GM18502 (cell line): ENCODE results near the gene CLEC12A.
"Not testable (repeated sequence)": the region's sequence is repeated elsewhere in the genome, so short reads cannot be mapped to it uniquely, and the experiment has no call there.

Source experiments
- ATAC-seq: cut with Tn5 transposase; IDR thresholded peaks from one replicate; pipeline ENCODE4 v1.9.1; 2021; ENCODE audit warnings: mild to moderate bottlenecking; ENCODE audit not compliant: unreplicated experiment, poor library complexity

CLEC12A gene

GRCh38 chr12:9961901-9962300 is 9.3 kb upstream of the CLEC12A start:
- no peak for ATAC-seq

DNA sequence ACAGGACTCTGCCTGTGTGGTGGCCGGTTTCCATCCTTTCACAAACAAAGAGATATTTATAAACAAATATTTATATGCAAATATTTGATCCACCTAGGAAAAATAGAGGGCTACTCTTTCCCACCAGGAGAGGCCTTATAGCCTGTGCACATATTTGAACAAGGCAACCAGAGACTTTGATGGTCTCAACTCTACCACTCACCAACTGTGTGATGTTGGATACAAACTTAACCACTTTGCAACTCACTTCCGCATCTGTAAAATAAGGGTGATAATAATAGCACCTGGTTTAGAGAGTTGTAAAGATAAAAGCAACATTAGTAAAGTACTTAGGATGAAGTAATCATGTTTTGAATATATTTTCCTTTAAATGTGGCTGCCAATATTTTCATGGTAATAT is 1.5 kb upstream of the CLEC12A start:
- no peak for ATAC-seq

- ATAC-seq: no peak
Observed at GRCh38 chr12:9973949-9974348, 2.7 kb downstream of the CLEC12A start.

DNA sequence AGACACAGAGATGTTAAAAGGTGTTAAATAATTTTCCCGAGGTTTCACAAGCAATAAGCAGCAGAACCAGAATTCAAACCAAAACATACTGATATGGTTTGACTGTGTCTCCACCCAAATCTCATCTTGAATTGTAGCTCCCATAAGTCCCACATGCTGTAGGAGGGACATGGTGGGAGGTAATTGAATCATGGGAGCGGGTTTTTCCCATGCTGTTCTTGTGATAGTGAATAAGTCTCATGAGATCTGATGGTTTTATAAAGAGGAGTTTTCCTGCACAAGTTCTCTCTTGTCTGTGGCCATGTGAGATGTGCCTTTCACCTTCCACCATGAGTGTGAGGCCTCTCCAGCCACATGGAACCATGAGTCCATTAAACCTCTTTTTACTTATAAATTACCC is 3.5 kb downstream of the CLEC12A start:
- ATAC-seq: not testable (repeated sequence)

- no peak for ATAC-seq
Observed at GRCh38 chr12:9975614-9976013, 4.4 kb downstream of the CLEC12A start.

- not testable (repeated sequence) for ATAC-seq
Observed at GRCh38 chr12:9976626-9977025, 5.4 kb downstream of the CLEC12A start.

DNA sequence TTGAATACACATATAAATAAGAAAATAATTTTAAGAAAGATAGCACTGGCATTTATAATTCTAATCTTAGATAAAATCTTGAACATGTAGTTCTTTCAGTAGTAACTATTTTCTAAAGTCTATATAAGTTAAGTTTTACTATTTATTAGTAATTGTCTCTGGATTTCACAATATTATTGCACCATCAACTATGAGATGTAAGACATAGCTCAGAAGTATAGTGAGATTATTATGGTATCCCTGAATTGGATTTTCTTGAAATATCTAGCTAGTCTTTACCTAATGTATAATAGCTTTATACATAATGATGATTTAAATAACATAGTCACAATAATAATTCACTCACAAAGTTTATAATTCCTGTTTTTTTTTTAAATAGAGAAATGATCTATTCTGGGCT is 6.7 kb downstream of the CLEC12A start:
- ATAC-seq: no peak

GRCh38 chr12:9980126-9980525 is 8.9 kb downstream of the CLEC12A start:
- ATAC-seq: no peak

DNA sequence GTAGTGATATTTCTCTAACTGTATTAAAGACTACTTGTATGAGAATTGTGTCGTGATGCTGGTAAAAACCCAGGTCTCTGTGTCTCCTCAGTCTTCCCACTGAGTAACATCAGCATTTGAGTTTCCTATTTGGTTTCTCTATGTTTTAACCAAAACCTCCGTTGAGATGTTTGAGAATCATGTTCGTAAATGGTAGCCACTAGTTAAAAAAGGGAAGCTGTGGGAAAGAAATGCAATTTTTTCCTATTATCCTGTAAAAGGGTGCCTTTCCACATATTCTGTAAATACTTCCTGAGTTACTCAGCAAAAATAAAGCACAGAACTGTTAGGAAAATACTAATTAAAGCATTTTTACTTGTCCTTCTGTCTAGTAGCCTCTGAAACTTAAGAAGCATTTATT is 20.7 kb downstream of the CLEC12A start:
- no peak for ATAC-seq

DNA sequence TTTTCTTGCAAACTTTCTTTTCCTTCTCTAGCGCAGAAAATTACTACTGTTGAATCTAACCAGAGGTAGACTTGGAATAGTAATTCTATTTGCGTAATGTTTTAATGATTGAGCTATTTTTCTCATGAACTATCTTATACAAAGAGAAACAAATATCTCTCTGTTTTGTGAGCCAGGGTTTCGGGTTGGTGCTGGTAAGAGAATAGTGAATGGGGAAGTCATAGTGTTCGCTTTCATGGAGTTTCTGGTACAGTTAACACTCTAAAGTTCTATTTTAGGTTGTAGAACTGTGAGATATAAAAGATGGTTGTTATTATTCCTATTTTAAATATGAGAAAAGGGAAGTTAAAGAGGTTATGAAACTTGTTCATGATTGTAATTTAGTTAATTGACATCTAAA is 21.1 kb downstream of the CLEC12A start:
- no peak for ATAC-seq

GRCh38 chr12:9999016-9999415 is 27.8 kb downstream of the CLEC12A start, which contains the start of gene CLEC1B:
Gene CLEC1B (minus strand): TSS chr12:9999121. CDS start chr12:9999100, 21 bp downstream.
- no peak for ATAC-seq

DNA sequence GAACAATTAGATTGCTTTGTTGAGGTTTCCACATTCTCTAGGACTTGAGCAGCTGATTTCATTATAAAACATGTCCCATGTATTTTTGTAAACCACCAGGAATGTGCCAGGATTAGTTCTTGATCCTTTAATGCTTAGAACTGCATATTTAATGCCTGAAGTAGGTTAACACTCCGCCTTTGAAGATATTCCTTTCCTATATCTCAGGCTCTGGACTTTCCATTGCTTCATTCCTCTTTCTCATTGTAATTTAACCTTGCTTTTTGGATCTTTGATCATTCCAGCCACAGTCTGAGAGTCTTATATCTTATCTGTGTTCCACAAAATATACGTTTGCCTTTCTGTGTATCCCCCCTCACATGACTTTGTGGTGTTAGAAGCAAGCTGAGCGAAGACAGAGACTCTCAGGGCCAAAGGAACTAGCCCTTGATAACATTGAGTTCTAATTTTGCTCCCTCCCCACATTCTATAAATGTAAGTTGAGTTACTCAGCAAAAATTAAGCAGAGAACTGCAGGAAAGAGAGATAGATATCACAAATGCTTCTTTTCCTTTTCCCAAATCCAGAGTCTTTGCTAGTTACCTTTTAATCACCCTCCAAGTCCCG is 30.1 kb downstream of the CLEC12A start:
- no peak for ATAC-seq

- no peak for ATAC-seq
Observed at GRCh38 chr12:10012630-10013330, 41.6 kb downstream of the CLEC12A start.

DNA sequence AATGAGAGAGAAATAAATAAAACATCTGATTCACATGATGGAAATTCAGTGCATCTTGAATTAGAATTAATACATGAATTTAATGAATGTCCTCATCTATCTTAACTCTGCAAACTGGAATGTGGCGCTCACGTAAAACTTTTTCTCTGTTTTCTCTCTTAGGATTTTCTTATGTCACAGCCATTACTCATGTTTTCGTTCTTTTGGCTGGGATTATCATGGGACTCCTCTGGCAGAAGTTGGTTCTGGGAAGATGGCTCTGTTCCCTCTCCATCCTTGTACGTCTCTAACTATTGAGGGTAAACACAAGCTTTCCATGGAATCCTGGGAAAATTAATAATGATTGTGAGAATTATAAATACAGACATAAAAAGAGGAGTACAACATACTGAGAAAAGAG is 44.2 kb downstream of the CLEC12A start:
- no peak for ATAC-seq

GRCh38 chr12:10016881-10017280 is 45.7 kb downstream of the CLEC12A start:
- ATAC-seq: no peak

- ATAC-seq: no peak
Observed at GRCh38 chr12:10018386-10018785, 47.2 kb downstream of the CLEC12A start.

DNA sequence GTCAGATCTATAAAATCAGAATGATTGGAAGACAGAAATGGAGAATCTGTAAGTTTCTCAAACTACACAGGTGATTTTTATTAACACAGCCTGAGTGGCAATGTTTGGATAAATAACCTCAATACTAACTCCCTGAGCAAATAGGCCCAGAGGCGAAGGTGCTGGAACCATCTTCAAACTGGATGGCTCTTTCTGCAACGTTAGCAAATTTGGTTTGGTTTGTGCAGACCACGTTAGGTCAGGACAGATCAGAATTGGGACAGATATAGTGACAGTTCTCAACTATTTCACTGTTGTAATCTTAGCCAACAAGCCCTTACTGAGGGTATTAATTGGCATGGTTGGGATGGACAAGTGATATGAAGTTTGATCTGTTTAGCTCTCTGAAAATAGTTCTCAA is 50.1 kb downstream of the CLEC12A start:
- ATAC-seq: no peak

GRCh38 chr12:10025236-10025635 is 54.0 kb downstream of the CLEC12A start:
- no peak for ATAC-seq

GRCh38 chr12:10026666-10027065 is 55.5 kb downstream of the CLEC12A start:
- not testable (repeated sequence) for ATAC-seq

DNA sequence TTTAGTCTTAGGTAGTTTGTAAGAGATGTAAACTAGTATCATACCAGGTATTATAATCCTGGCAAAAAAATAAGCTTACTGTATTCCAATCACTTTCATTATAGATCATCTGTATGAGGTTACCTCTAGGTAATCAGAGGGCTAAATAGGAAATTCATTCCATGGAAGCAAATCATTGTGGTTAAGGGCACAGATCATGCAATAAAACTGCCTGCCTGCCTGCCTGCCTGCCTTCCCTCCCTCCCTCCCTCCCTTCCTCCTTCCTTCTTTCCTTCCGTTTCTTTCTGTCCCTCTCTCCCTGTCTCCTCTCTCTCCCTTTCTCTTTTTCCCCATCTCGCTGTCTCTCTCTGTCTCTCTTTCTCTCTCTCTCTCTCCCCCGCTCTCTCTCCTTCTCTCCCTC is 56.1 kb downstream of the CLEC12A start:
- no peak for ATAC-seq

- no peak for ATAC-seq
Observed at GRCh38 chr12:10027721-10028120, 56.5 kb downstream of the CLEC12A start.

GRCh38 chr12:10030446-10030845 is 59.2 kb downstream of the CLEC12A start, which contains the start of gene CLEC9A:
Gene CLEC9A (plus strand): TSS chr12:10030682. CDS start chr12:10052688, 22,006 bp downstream.
- no peak for ATAC-seq
